Astrocyte of the hippocampus (primary cell): ENCODE measurements around the gene GGTLC2.
"Not testable (repeated sequence)": the region's sequence is repeated elsewhere in the genome, so short reads cannot be mapped to it uniquely, and the experiment has no call there.

Experiments
- DNase-seq: peaks from one replicate; pipeline ENCODE4 v3.0.0; 2011; ENCODE audit warnings: low read depth, low spot score

The GGTLC2 gene

DNA sequence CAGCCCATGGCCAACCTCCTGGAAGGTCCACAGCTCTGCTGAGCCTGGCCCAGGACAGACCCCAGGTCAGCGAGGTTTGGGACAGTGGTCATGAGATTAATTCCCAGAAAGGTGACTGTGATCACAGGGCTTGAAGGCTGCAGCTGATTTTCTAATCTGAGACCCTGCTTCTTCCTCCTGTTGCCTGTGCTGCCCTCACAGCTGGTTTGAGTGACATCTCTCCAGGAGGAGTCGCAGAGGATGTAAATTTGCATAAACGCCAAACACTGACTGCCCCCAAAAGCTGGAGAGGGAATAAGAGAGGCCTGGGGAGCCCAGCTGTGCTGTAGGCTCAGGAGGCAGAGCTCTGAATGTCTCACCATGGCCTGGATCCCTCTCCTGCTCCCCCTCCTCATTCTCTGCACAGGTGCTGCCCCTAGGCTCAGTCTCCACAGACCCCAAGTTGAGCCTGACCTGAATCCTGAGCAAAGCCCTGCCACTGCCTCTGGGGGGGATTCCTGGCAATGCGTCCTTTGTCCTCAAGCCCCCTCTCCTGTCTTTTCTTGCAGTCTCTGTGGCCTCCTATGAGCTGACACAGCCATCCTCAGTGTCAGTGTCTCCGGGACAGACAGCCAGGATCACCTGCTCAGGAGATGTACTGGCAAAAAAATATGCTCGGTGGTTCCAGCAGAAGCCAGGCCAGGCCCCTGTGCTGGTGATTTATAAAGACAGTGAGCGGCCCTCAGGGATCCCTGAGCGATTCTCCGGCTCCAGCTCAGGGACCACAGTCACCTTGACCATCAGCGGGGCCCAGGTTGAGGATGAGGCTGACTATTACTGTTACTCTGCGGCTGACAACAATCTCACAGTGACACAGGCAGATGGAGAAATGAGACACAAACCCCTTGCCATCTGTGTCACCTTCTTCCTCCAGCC, 23.8 kb downstream of the GGTLC2 start:
- no peak for DNase-seq

DNA sequence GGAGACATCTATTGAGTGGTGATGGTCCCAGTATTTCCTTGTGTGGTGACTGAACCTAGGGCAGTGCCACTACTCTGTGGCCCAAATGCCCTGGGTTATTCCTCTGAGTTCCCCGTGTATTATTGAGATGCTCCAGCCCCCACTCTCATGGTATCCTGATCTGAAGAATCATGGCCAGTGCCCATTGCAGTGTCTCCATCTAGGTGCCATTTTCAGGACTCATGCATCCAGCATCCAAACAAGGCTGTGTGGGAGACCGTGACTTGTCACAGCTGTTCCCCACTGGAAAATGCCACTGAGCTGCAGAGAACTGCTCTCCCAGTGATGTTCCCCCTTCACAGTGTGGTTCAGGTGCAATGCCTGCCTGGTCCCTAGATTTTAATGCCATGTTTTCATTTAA, 24.7 kb downstream of the GGTLC2 start:
- no peak for DNase-seq

DNA sequence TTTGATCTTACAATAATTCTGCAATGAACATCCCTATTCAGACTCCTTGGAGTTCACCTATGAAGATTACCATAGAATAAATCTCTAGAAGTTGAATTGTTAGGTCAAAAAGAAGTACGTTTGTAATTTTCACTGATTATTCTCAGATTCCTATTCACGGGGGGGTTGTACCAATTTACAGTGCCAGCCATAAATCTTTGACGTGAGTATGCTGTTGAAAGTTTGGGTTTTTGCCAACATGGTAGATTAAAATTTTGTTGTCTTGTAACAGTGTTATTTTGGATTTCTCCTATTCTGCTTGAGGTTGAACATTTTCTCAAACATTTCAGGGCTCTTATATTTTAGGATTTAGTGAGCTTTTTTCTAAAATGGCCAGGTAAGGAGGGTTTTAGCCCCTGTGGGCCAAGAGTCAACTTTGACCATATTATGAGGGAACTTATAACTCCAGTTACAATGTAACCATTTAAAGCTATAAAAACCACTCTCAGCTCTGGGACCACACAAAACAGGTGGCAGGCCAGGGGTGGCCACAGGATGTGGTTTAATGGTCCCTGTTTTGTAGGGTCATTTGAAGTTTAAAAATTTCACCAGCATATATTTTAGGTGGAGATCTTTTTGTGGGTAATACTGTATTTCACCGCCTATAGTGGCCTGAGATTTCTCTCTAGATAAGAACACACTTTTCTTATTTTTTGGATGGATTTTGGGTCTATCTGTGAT, 25.8 kb downstream of the GGTLC2 start:
- DNase-seq = no peak

DNA sequence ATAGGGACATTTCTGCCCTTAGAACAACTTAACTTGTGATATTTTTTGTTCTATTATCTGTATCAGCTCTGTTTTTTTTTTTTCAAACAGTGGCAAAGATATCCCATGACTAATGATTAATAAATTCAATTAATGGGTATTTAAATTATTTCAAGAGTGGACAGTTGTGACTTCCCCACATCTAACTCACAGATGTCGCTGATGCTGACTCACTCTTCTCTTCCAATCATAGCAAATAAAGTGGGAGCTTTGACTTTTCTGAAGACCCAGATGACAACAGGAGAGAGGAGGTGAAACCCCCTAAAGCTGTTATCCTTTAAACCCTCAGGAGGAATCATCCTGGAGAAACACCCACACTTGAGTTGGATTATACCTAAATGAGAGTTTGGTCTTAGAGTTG, 27.1 kb downstream of the GGTLC2 start:
- DNase-seq = no peak

DNA sequence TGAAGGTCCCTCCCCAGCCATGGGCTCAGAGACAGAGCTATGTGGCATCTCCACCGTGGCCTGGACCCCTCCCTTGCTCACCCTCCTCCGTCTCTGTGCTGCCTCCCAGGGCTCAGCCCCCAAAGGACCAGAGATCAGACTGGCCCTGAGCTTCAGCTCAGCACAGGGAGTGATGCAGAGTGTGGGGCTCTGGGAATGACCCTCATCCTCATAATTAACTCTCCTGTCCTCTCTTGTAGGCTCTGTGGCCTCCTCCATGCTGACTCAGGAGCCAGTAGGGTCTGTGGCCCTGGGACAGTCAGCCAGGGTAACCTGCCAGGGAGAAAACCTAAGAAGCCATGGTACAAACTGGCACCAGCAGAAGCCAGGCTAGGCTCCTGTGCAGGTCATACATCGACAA, 28.7 kb downstream of the GGTLC2 start:
- no peak for DNase-seq

DNA sequence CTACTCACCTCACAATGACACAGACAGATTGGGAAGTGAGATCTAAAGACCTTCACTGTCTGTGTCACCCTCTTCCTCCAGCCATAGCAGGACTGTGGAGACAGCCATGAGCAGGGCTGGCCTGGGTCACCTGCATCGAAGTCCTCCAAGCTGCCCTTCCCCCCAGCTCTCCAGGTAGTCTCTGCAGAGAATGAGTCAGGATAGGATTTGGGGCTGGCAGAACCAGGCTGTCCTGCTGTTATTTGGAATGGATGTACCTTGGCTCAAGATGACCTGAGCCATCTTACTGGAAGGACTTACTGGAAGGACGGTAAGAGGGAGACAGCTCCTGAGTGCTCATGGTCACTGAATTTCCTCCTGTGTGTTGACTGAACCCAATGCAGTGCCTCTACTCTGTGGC, 29.2 kb downstream of the GGTLC2 start:
- no peak for DNase-seq

DNA sequence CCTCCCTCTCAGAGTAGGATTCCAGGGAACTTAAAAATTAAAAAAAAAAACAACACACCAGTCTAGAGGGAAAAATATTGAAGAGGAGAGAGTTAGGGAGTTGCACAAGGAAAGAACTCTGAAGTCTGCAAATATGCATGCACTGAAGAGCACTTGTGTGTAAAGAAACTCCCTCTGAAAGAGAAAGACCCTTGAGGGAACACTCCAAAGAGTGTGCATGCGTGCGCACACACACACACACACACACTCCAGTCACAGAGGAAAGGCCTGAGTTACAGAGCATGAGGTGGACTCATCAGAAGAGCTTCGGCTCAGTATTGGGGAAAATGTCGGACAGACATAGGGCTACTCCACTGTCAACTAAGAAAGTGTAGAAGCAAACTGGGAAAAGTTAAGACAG, 30.1 kb downstream of the GGTLC2 start:
- no peak for DNase-seq

DNA sequence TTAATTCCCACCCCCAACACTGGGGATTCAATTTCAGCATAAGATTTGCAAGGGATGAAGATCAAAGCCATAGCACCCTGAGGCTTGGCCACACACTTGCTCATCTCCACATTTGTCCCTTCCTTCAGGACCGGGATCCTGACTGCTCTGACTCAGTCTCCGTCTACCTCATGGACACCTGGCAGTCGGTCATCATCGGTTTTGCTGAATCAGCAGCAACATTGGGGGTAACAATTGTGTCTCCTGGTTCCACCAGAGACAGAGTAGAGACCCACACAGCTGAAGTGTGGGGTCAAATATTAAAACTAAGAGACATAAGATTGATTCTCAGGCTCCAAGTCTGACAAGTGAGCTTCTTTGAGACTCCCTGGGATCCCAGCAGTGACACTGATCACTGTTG, 34.6 kb downstream of the GGTLC2 start:
- DNase-seq = no peak

DNA sequence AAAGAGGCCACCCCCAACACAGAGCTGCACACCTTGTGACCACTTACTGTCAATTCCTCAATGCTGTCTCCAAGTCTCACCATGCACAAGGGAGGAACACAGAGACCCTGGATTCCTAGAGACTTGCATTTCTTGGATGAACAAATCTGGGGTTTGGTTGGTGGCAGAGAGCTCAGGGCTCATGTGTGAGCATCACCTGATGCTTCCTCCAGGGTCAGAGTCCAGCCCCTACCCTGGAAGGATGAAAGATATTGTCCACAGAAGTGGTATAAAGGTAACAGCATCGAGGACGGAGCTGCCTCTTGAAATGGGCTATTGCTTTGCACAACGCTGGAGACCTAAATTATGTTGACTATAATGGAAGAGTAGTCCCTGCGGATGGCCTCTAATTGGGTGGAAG, 36.0 kb downstream of the GGTLC2 start:
- DNase-seq = no peak

DNA sequence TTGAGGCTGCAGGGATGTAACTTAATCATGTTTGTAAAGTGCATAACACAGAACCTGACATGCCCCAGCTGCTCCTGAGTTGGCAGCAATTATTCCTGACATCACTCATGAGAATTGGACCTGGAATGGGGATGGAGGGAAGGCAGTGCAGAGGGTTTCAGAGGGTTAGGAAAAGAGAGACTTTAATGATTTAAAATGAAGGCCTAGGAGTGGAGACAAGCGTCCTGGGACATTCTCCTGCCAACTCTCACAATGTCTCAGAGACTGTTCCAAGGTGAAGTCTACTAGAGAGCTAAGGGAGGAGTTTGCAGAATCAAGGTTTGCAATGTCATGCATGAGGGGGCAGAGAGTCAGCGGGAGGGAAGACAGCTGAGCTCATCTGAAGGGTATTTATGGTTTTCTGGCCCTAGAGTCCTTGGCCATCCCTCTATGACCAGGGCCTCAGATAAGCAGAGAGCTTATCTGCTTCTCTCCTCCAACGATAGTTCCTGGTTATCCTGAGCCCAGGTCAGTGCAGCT, 36.9 kb downstream of the GGTLC2 start:
- DNase-seq = no peak

DNA sequence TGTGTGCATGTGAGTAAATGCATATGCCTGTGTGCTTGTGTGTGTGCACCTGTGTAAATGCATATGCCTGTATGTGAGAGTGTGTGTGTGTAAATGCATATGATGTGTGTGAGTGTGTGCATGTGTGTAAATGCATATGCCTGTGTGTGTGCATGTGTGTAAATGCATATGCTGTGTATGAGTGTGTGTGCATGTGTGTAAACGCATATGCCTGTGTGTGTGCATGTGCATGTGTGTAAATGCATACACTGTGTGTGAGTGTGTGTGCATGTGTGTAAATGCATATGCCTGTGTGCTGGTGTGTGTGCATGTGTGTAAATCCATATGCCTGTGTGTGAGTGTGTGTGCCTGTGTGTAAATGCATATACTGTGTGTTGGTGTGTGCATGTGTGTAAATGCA, 37.8 kb downstream of the GGTLC2 start:
- no peak for DNase-seq

DNA sequence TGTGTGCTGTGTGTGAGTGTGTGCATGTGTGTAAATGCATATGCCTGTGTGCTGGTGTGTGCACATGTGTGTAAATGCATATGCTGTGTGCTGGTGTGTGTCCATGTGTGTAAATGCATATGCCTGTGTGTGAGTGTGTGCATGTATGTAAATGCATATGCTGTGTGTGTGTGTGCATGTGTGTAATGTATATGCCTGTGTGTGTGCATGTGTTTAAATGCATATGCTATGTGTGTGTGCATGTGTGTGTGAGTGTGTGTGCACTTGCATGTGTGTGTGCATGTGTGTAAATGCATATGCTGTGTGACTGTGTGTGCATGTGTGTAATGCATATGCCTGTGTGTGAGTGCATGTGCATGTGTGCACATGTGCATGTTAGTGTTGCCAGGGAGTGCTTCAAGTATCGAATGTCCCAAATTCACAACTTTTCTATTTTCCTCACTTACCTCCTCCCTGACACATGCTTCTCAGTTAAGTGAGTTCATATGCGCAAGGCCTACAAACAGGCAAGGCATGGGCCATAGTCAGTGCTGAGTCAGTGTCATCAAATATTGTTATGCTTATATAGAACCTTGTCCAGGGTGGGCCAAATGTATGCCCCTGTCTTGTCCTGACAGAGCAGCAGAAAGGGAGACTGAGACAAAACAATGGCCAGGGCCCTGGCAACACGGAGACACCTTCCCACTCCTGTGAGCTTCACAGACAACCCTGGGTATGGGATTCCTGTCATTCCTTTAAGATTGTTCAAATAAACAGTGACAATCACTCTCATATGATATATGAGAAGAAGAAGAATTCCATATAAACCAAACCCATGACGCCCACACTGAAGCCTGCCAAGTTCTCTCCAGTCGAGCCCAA, 38.6 kb downstream of the GGTLC2 start:
- no peak for DNase-seq

DNA sequence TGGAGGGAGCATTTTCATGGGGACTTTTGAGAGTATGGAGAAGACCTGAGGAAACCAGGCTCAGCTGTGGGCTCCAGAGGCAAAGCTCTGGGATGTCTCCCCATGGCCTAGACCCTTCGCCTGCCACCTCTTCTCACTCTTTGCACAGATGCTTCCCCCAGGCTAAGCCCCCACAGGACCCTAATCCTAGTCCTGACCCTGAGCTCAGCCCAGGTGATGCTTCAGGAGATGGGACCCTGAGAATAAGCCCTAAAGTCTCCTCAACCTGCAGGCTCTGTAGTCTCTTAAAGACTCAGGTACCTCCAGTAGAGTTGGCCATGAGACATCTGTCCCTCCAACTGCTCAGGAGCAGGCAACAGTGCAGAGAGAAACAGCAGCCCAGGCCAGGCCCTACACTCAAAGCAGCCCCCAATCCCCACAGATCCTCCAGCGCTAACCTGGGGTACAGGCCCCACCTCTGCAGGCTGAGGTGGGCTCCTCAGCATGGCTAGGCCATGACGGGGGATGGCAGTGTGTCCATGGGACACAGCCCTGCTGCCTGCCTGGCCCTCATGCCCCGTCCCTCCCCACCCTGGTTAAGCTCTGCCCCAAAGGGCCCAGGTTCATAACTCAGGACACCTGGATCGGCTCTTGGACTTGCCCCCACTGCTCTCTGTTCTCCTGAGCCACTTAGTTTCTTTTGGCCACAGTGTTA, 39.4 kb downstream of the GGTLC2 start:
- no peak for DNase-seq

DNA sequence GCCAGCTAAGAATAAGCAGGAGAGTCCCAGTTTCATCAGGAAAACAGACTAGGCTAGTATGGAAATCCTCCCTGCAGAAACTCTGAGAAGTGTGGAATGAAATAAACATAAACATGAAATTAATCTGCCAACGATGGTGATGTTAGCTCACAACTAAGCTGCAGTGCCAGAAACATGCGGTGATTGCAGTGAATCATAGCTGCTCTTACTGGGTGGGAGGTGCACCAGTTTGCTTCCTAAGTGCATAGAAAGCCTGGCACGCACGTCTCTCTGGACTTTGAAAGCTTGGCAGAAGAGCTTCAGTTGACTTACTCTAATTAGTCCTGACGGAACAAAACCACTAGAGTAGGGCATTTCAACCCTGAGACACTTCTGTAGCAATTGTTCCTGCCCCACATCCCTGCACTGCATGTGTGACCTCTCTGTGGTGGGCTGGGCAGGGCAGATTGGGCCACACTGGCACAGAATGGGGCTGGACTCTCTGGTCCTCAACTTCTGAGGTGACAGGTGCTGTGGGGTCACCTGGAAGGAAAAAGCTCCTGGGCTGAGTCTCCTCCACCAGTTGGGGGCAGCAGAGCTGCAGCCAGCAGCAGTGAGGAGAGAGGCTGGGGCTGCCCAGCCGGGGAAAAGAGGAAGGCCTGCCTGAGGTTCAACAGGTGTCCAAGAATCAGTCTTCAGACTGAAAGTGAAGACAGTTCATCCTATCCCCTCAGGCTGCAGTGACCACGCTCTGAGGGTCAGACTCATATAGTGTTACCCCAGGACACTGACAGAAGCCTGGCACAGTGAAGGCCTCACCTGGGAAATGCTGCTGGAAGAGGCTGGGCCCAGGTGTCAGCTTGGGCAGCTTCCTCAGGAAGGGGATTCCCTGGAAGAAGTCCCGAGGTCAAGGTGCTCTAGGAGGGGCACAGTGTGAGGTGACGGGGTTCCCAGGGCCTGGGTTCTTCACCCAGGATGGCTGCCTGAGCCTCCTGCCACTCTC, 40.5 kb downstream of the GGTLC2 start:
- no peak for DNase-seq

DNA sequence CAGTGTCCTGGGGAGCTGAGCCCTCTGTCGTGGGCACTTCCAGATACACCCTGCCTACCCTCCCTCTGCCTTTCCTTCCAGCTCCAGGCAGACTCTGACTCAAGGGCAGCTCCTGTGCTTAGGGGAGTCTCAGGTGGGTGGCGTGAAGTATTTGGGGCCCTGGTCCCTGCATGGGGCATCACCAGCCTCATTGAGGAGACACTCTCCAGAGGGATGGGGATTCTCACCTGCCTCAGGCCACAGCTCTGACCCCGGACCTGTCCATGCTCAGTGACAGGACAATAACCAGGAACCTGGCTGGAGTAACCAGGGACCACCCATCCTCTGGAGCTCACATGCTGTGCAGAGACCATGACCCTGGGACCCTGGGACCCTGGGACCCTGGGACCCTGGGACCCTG, 41.2 kb downstream of the GGTLC2 start:
- DNase-seq = no peak

DNA sequence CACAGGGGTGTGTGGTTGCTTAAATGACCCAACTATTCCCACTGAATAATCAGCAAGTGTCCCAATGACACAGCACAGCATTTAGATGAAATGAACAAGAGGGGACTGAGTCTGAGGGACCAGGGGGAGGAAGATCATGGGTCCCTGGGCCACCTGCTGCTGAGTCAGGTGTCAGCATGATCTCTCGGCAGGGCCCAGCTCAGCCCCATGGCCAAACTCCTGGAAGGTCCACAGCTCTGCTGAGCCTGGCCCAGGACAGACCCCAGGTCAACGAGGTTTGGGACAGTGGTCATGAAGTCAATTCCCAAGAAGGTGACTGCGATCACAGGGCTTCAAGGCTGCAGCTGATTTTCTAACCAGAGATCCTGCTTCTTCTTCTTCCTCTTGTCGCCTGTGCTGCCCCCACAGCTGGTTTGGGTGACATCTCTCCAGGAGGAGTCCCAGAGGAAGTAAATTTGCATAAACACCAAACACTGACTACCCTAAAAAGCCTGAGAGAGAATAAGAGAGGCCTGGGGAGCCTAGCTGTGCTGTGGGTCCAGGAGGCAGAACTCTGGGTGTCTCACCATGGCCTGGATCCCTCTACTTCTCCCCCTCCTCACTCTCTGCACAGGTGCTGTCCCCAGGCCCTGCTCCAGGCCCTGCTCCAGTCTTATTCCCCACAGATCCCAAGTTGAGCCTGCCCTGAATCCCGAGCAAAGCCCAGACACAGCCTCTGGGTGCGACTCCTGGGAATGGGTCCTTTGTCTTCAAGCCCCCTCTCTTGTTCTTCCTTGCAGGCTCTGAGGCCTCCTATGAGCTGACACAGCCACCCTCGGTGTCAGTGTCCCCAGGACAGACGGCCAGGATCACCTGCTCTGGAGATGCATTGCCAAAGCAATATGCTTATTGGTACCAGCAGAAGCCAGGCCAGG, 42.0 kb downstream of the GGTLC2 start:
- not testable (repeated sequence) for DNase-seq

DNA sequence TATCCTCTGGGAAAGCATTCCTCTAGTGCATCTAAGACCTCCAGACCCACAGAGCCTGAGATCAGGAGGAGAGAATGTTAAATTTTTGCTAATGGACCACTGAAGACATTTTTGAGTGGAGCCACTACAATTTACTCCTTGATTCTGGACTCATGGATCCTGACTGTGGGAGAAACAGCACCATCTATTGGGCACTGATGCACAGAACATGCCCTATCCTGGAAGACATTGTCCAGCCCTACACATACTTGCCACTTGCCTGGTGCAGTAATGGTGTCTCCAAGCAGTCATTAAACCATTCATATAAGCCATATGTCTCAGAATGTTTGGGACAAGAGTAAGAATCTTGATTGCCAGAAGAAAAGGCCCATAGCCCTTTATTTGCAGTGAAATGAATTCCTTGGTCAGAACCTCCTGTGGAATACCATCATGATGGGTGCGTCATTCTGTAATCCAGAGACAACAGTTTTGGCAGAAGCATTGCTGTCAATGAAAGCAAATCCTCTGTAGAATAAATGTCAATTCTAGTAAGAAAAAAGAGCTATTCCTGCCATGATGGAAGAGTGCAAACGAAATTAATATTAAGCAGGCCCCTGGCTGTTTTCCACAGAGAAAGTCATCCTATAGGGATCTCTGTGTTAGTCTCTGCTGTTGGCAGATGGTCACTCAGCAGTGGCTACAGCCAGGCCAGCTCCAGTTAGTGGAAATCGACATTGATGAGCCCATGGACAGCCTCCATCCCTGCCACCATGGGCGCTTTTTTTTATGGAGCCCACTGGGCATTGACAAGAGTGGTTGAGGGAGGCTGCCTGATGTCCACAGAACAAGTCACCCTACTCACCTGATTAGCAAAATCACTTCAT, 43.5 kb downstream of the GGTLC2 start:
- DNase-seq = peak; percentile 68
